ENCODE results near the gene PAPPA.
A peak's percentile ranks its signal among the peaks of the same experiment; 100 is the strongest.

The PAPPA gene

GRCh38 chr9:116419181-116419580, 265.6 kb downstream of the PAPPA start:
- DNase-seq (ENCODE audit: low spot score) = no peak

GRCh38 chr9:116420993-116421538, 267.5 kb downstream of the PAPPA start:
- DNase-seq (ENCODE audit: low spot score) = no peak

- DNase-seq (ENCODE audit: low spot score) = no peak
Measured at GRCh38 chr9:116422119-116422979, 268.8 kb downstream of the PAPPA start.

DNA sequence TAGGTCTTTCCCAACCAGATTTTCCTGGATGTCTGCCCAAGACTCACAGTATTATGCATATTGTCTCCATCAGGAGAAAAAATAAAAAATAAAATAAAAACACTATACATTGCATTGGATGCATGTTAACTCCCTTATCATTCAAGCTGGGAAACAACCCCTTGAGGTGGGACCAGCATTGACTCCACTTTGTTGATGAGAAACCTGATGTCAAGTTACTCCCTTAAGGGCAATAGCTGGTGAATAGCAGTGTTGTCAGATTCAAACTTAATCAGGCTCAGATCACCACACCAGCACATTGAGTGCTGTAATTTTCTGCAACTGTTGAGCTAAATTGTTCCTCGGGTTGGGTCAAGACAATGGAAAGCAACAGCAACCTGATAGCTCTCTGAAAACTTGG, 269.6 kb downstream of the PAPPA start:
- no peak for DNase-seq (ENCODE audit: low spot score)

- no peak for DNase-seq (ENCODE audit: low spot score)
Measured at GRCh38 chr9:116425244-116425643, 271.7 kb downstream of the PAPPA start.

DNA sequence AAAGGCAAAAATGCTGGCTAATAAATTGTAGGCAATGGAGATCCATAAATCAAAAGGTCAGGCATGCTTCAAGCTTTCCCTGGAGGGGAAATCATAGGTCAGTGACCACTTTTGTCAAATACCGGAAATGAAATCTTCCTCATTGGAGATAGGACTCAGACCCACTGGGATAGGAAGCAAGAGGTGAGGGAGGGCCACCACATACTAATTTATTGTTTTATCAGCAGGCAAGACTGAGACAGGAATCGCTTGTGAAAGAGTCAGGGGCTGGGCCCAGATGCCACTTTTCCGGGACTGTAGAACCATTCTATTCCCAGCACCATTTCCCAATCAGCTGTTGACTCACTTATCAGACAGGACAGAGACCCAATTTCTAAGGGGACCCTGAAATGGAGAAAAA, 277.3 kb downstream of the PAPPA start:
- DNase-seq (ENCODE audit: low spot score) = no peak

DNA sequence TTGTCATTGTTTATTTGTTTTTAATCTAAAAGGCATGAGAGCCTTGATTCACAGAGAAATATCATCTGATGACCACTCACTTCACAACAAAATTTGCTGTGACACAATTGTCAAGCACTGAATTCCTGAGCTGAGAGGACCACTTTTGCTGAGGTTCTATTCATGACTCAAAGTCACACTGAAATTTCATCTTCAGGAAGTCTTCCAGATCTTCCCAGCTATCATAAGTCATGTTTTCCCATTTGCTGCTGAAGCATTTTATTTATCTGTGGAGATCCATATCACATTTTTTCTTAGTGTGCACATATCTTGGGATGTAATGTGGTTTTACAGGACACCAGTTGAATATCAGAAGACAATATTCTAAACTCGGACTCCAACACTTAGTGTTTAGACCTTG, 278.5 kb downstream of the PAPPA start:
- DNase-seq (ENCODE audit: low spot score) = no peak

DNA sequence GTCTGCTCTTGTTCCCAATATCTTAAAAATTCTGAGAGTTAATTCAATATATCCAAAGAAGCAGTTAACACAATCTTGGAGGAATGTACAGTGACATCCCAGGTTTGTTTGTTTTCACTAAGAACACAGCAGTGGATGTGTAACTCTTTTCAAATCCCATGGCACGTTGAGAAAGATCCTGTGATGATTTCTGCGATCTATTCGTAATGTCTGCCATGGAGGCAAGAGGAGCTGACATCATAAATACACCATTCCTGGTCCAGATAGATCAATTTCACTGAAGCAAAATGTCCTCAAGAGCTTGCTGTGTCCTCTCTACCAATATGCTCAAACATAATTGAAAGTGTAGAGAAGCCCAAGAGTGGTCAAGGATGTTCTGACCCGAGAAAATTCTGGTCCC, 280.7 kb downstream of the PAPPA start:
- DNase-seq (ENCODE audit: low spot score) = no peak

DNA sequence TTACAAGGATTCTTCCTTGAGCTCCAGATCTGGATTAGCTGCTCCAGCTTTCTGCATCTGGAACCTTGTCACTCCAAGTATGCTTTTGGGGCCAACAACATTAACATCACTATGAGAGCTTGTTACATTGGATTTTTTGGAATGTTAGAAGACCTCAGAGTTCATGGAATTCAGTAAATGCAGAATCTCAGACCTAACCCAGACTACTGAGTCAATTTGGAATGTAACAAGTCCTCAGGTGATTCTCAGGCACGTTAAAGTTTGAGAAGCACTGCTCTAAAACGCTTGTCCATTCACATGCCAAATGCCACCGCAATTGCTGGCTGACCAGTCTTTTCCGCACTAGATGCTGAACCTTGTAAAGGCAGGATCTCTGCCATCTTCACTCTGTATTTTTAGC, 282.1 kb downstream of the PAPPA start:
- no peak for DNase-seq (ENCODE audit: low spot score)

DNA sequence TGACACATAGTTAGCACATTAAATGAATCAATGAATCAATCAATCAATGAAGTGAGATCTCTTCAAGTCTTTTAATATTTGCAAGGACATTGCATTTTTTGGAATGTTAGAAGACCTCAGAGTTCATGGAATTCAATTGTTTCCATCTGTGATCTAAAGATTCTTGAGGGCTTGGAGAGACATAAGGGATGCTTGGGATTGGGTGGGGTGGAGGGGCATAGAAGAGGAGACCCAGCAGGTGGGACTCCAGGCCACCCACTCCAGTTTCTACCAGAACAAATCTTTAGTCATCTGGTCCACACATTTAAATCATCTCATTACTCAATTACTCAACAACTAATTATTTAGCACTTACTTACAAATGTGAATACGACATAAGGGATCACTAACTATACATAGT, 282.5 kb downstream of the PAPPA start:
- no peak for DNase-seq (ENCODE audit: low spot score)

DNA sequence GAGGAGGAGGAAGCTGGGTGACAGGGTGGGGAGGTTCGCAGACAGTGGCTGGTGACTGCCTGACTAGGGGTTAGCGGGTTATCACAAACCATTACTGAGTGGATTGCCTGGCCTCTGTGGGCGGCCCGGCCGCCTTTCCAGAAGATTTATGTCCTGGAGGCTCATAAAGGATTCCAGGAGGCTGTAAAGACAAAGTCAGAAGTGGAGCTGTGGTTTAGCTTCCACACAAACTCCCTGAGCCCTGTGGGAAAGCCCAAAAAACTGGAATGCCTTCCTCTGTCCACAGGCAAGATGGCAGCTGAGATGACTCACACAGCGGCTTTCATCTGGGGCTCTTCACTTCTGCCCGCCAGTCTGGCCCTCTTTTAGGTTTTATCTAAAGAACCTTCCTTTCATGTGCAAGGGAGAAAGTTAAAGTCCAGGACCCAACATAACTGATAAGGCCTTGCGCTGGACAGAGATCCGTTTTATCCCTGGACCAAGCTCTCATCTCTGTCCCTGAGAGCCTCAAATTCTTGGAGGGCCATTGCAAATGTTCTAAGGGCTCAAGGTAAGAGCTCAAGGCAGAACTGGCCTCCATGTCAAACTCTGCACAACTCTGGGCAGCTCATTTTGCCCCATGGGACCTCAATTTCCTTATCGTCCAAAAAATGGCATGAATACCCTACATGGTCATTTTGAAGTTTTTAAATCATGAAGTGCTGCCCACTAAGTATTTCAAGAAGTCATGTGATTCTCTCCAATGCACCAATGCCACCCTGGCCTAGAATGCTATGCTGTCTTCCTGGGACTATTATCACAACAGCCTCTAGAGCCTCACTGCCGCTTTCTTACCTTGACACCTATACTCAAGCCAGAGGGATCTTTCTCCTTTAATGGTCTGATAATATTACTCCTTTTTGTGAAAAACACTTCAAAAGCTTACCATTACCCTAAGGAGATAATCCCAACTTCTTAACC, 284.1 kb downstream of the PAPPA start:
- DNase-seq (ENCODE audit: low spot score) = no peak

DNA sequence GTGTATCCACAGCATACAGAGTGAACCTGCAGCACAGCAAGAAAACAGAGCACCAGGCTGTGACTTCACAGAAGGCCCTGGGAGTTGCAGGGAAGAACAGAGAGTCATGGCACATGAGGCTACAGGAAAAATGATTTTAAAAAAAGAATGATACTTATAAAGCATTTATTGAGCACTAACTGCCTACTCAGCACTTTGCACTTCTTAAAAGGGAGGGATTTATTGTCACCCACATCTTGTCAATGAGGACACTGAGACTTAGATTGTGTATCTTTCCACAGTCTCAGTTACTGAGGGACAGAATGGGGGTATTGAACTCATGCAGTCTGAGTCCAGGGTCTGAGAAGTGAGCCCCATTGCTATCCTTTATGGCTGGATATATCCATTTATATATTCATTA, 288.9 kb downstream of the PAPPA start:
- no peak for DNase-seq (ENCODE audit: low spot score)

DNA sequence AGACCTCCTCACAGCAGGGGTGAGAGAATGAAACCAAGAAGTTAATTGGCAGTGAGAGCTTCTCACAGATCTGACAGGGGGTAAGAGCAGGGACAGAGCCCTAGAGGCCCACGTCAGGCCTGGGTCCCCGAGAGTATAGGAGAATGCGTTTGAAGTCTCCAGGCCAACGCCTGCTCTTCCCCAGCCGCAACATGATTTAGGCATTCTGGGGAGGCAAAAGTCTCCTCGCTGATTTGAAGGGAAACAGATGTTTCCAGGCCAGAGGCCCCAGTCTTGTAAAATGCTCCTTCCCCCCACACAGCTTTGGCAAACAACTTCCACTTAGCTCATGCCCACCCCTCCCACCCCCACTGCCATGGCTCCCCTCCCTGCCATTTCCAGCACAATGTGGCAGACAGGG, 294.3 kb downstream of the PAPPA start:
- DNase-seq (ENCODE audit: low spot score) = no peak

DNA sequence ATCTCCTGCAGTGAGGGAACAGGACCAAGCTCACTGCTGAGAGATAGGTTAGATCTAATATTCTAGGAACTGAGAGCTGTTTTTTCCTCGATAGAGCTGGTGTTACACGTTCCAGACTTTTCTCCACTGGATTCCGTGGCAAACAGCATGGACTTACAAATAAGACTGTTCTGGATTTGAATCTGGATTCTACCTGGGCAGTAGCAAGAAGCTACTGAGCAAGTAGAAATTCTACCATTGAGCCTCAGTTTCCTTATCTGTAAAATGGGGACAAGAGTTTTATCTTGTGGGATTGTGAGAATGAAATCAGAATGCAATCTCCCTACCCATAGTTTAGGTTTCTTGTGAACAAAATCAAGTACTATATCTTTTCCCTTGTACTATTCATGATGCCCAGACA, 294.8 kb downstream of the PAPPA start:
- no peak for DNase-seq (ENCODE audit: low spot score)

DNA sequence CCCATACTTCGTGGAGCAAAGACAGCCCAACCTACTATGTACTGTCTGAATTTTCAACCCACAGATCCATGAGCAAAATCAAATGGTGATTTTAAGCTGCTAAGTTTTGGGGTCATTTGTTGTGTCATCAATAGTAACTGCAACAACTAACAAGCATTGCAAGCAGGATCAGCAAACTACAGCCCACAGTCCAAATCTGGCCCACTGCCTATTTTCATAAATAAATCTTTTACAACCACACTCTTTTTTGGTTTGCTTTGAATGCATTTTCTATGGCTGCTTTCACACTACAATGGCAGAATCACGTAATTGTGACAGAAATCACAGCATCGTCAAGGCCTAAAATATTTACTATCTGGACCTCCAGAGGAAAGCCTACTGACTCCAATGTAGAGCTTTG, 296.4 kb downstream of the PAPPA start:
- no peak for DNase-seq (ENCODE audit: low spot score)

DNA sequence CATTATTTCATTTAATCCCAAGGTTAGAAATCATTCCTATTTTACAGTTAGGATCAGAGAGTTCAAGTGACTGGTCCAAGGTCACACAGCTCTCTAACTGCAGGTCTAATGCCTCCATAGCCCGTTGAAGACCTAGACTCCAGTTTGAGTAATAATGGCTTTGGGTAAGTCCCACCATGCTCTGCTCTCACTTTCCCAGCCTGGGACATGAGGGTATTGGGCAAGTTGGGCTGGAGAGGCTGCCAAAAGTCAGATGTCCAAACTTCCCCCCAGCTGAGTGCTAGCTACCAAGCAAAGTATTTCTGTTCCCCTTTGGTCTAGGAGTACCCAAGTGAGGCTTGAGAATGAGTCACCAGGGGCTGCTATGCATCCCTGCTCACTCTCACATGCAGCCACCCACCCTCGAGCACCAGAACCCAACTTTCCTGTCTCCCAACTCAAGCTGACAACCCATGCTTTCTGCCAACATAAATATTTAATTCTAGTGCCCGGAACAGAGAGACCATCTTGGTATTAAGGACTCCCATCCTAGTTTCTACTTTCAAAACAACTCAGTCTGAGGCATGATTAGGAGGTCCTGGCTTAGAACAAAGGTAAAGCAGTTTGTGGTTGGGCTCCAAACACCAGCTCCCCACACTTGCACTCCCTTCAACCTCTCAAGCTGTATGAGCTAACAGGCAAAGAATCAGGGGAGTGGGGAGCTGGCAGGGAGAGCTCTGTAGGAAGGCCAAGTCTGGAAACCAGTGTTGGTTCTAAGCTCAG, 297.0 kb downstream of the PAPPA start:
- peak; percentile 14 for DNase-seq (ENCODE audit: low spot score)

DNA sequence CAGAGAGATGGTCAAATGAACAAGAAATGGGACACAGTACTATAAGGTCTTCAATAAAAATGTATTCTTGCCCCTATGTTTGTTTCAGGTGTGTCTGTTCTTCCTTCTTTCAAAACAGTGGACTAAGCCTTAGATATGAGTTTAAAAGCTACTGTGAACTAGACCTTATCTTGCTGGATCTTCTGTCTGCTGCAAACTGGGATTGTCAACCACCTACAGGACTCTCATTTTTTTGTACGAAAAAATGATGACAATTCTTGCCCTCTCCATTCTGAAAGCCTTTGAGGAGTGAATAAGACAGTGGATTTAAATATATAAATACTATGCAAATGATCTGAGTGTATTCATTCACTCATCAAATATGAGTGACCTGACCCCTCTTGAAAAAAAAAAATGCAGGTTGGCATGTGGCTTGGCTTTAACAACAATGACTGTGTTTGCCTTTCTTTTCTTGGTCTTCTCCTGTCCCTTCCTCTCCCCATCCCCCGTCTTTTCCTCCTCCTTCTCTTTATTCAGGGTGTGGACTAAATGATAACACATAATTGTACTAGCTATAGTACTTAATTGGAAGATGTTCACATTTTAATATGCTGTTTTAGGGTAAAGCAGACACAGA, 298.0 kb downstream of the PAPPA start:
- DNase-seq (ENCODE audit: low spot score) = no peak

Data from hepatic stellate cell (primary cell).